GM18511 (cell line): ENCODE results near the gene ARMC3.
A peak's percentile ranks its signal among the peaks of the same experiment; 100 is the strongest.

ENCODE experiments used
- ATAC-seq: cut with Tn5 transposase; IDR thresholded peaks from one replicate; pipeline ENCODE4 v1.9.1; 2021; ENCODE audit warnings: mild to moderate bottlenecking, moderate library complexity; ENCODE audit not compliant: unreplicated experiment

Gene ARMC3

DNA sequence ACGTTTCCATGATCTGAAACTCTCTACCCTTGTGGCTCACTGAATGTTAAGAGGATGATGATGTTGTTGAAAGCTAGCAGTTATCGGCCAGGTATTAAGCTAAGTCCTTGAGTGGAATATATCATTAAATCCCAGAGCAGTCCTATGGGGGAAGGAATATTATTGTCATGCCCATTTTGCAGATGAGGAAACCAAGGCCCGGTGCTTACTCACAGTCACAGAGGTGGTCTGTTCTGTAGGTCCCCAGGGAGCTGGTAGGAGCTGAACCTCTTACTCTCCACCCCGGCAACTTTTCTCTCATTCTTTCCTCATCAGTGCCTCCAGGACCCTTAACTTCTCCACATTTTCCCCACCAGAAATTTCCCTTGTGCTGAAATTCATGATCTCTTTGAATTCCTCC lies 62.6 kb downstream of the ARMC3 start:
- ATAC-seq, result no peak

DNA sequence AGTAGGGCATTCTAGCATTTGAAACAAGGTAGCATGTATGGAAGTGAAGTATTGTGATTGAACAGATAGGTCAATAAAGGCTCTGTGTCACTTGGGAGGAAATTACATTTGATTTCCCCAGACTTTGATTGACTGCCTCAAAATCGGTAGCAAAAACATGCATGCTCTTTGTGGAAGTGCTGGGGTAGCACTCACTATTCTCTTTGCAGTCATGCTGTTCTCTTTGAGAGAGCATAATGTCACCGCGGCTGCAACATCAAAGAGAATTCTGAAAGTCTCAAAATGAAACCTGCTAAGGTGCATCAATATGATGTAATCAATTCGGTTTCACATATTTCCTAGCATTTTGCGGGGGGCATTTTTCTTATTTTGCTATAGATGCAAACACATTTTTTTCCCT lies 64.2 kb downstream of the ARMC3 start:
- no peak for ATAC-seq

- no peak for ATAC-seq
These were observed 64.8 kb downstream of the ARMC3 start for GRCh38 chr10:22992621-22993020.

GRCh38 chr10:22993314-22993713 lies 65.5 kb downstream of the ARMC3 start:
- no peak for ATAC-seq

- ATAC-seq, result no peak
These were observed 69.2 kb downstream of the ARMC3 start for GRCh38 chr10:22997096-22997495.

DNA sequence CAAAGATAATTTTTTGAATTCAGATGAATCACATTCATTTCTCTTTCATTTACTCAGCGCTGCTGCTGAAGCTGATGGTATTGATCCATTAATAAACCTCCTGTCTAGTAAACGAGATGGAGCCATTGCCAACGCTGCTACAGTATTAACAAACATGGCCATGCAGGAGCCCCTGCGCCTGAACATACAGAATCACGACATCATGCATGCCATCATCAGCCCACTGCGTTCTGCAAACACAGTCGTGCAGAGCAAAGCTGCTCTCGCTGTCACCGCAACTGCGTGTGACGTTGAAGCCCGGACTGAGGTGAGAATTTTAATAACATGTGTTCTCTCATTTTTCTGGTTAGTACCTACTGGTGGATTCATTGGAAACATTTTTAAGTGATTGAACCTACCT lies 70.2 kb downstream of the ARMC3 start:
- ATAC-seq, result no peak

- no peak for ATAC-seq
These were observed 72.1 kb downstream of the ARMC3 start for GRCh38 chr10:22999942-23000341.

GRCh38 chr10:23001901-23002516 lies 74.2 kb downstream of the ARMC3 start:
- no peak for ATAC-seq

GRCh38 chr10:23005150-23005549 lies 77.3 kb downstream of the ARMC3 start:
- no peak for ATAC-seq

GRCh38 chr10:23013581-23014335 lies 85.9 kb downstream of the ARMC3 start:
- no peak for ATAC-seq

GRCh38 chr10:23015021-23015707 lies 87.3 kb downstream of the ARMC3 start:
- peak; percentile 98 for ATAC-seq

DNA sequence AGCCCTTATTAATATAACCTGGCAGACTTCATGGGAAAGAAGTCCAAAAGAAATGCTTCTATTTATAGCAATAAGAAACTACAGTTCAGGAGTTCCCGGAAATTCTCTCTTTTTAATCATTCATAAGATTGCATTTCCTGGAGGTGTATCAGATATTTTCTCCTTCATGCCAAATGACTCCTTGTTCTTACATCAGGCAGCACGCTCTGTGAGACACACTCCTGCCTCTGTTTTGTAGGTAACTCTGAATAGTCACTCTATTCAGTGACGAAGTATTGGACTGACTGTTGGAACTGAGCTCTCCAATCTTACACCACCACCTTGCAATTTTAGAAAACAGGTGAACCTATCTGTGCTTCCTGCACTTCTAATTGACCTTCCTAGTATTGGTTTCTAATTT lies 88.8 kb downstream of the ARMC3 start:
- ATAC-seq, result no peak

DNA sequence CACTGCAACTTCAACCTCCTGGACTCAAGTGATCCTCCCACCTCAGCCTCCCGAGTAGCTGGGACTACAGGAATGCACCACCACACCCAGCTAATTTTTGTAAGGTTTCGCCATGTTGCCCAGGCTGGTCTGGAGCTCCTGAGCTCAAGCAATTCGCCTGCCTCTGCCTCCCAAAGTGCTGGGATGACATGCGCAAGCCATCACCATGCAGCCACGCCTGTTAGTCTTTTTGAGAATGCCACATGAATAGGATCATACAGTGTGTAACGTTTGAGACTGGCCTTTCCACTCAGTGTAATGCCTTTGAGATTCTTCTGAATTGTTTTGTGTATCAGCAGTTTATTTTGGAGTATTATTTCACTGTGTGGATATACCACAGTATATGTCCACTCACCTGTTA lies 91.8 kb downstream of the ARMC3 start:
- no peak for ATAC-seq

GRCh38 chr10:23021430-23021829 lies 93.6 kb downstream of the ARMC3 start:
- no peak for ATAC-seq

GRCh38 chr10:23024002-23024401 lies 96.1 kb downstream of the ARMC3 start:
- no peak for ATAC-seq

- no peak for ATAC-seq
These were observed 103.5 kb downstream of the ARMC3 start for GRCh38 chr10:23031318-23031717.

DNA sequence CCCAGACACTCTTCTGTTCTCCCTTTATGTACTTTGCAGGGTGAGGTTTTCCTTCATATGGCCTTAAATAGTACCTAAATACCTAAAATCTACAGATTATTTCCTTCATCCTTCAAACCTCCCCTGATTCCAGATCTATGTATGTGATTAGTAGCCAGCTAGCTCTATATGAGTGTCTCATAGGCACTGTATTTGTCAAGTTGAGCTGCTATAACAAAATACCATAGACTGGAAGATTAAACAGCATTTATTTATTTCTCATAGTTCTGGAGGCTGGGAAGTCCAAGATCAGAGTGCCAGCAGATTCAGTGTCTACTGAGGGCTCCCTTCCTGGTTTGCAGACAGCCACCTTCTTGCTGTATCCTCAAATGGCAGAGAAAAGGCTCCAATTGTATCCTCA lies 106.9 kb downstream of the ARMC3 start:
- ATAC-seq, result no peak

DNA sequence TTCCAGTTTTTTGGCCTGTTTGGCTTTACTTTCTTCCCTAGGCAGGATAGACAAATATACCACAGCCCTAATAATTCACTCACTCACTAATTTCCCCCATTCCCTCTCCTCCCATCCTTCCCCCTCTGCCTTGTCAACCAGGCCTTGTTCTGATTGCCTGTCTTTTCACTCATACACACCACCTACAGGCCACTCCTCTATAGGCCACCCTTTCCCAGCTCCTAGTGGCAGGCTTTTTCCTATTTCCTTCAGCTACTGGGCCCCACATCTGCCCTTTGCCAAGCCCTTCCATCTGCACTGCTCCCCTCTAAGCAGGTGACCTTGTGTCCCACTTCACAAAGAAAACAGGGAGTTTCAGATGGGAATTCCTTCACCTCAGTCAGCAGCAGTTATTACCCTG lies 107.7 kb downstream of the ARMC3 start:
- no peak for ATAC-seq

GRCh38 chr10:23037152-23037551 lies 109.3 kb downstream of the ARMC3 start:
- no peak for ATAC-seq

GRCh38 chr10:23037561-23037960 lies 109.7 kb downstream of the ARMC3 start:
- no peak for ATAC-seq

GRCh38 chr10:23038172-23038571 lies 110.3 kb downstream of the ARMC3 start:
- no peak for ATAC-seq

- ATAC-seq, result no peak
These were observed 112.1 kb downstream of the ARMC3 start for GRCh38 chr10:23040002-23040401.
